Activated T-helper 2 cell treated with anti-CD3 and anti-CD28 coated beads, Interferon-gamma antibody, Interleukin-2, Interleukin-4, amounts not matched to agents 10 μg/mL and 5 μg/mL and 100 μg/mL, durations not matched to agents 14 hours and 24 hours and 36 hours (primary cell): ENCODE data around the gene SECISBP2. TPM values are rescaled to one million over a fixed set of nuclear protein-coding genes. Genes with fewer than 3 reads are reported as not detected.

ENCODE experiments used
- DNase-seq: peaks from one replicate; pipeline ENCODE4 v3.0.0; 2021; ENCODE audit warnings: low spot score
- H3K27ac Mint-ChIP-seq: one replicate; pipeline ENCODE4 v1.8.0; 2021; ENCODE audit warnings: mixed read lengths
- H3K27me3 Mint-ChIP-seq: one replicate; pipeline ENCODE4 v1.8.0; 2021; ENCODE audit warnings: low read depth, mixed read lengths
- H3K36me3 Mint-ChIP-seq: one replicate; pipeline ENCODE4 v1.8.0; 2021; ENCODE audit warnings: low read depth, mixed read lengths
- H3K4me1 Mint-ChIP-seq: one replicate; pipeline ENCODE4 v1.8.0; 2021; ENCODE audit warnings: low read depth, mixed read lengths
- H3K4me3 Mint-ChIP-seq: one replicate; pipeline ENCODE4 v1.8.0; 2021; ENCODE audit warnings: low read depth, mild to moderate bottlenecking, moderate library complexity, mixed read lengths
- H3K9me3 Mint-ChIP-seq: one replicate; pipeline ENCODE4 v1.8.0; 2021; ENCODE audit warnings: mixed read lengths
- intact Hi-C: fragments of 100-400 bp; cut with micrococcal nuclease; formaldehyde crosslinking; loops from one replicate; pipeline ENCODE4 v1.15.1; 2023
- total RNA-seq: library from RNA; stranded (reverse); gene quantifications from 2 replicates; pipeline ENCODE4 v1.2.3, GENCODE V29; 2022

SECISBP2 gene
- total RNA-seq, 1 donor from 2014 or later, result 51.3 TPM

- H3K4me1 Mint-ChIP-seq, result peaks cover 7% of the 10 kb centered on the region
- H3K36me3 Mint-ChIP-seq, result peaks cover 93% of the 10 kb centered on the region
- no peak for DNase-seq
- no peaks in the 10 kb centered on the region for H3K27me3 Mint-ChIP-seq
- no peaks in the 10 kb centered on the region for H3K9me3 Mint-ChIP-seq
- H3K4me3 Mint-ChIP-seq, result no peak overlapping the region
- intact Hi-C loops, result no loop called here
- peak overlapping the region; percentile 38 for H3K27ac Mint-ChIP-seq
These were observed 79.2 kb downstream of the SECISBP2 start for GRCh38 chr9:89397471-89397870.

GRCh38 chr9:89398621-89399020, 80.3 kb downstream of the SECISBP2 start:
- peaks cover 93% of the 10 kb centered on the region for H3K36me3 Mint-ChIP-seq
- H3K27me3 Mint-ChIP-seq, result no peaks in the 10 kb centered on the region

GRCh38 chr9:89400403-89401116, 82.3 kb downstream of the SECISBP2 start:
- Mint-ChIP-seq H3K4me1 (peaks cover 9% of the 10 kb centered on the region), H3K9me3 (no peaks in the 10 kb centered on the region), H3K27ac (peak overlapping the region; percentile 58), H3K4me3 (no peak overlapping the region), H3K27me3 (no peaks in the 10 kb centered on the region), H3K36me3 (peaks cover 97% of the 10 kb centered on the region)
- intact Hi-C loops, result no loop called here
- DNase-seq, result no peak

More at GRCh38 chr9:89398621-89399020, 80.3 kb downstream of the SECISBP2 start:
- H3K9me3 Mint-ChIP-seq, result no peaks in the 10 kb centered on the region
- no peak overlapping the region for H3K4me3 Mint-ChIP-seq
- peaks cover 7% of the 10 kb centered on the region for H3K4me1 Mint-ChIP-seq
- DNase-seq, result no peak
- no peak overlapping the region for H3K27ac Mint-ChIP-seq
- intact Hi-C loops, result no loop called here

- intact Hi-C loops, result no loop called here
- Mint-ChIP-seq H3K27ac (no peak overlapping the region), H3K4me3 (no peak overlapping the region), H3K27me3 (no peaks in the 10 kb centered on the region), H3K4me1 (peaks cover 25% of the 10 kb centered on the region), H3K36me3 (peaks cover 98% of the 10 kb centered on the region), H3K9me3 (peaks cover 4% of the 10 kb centered on the region)
- no peak for DNase-seq
These were observed 84.6 kb downstream of the SECISBP2 start for GRCh38 chr9:89402695-89403427.

- Mint-ChIP-seq H3K4me3 (no peak overlapping the region), H3K36me3 (peaks cover 97% of the 10 kb centered on the region), H3K9me3 (peaks cover 4% of the 10 kb centered on the region), H3K27ac (peak overlapping the region; percentile 58), H3K27me3 (no peaks in the 10 kb centered on the region), H3K4me1 (peaks cover 36% of the 10 kb centered on the region)
- DNase-seq, result no peak
- intact Hi-C loops, result no loop called here
These were observed 85.8 kb downstream of the SECISBP2 start for GRCh38 chr9:89404074-89404473.

GRCh38 chr9:89405826-89406225, 87.5 kb downstream of the SECISBP2 start:
- intact Hi-C loops, result no loop called here
- Mint-ChIP-seq H3K36me3 (peaks cover 99% of the 10 kb centered on the region), H3K4me1 (peaks cover 51% of the 10 kb centered on the region)

GRCh38 chr9:89407070-89407469, 88.8 kb downstream of the SECISBP2 start:
- Mint-ChIP-seq H3K27me3 (no peaks in the 10 kb centered on the region), H3K4me3 (no peak overlapping the region), H3K27ac (peak overlapping the region; percentile 36), H3K4me1 (peaks cover 59% of the 10 kb centered on the region), H3K36me3 (peaks cover 99% of the 10 kb centered on the region), H3K9me3 (peaks cover 4% of the 10 kb centered on the region)
- intact Hi-C loops, result no loop called here
- no peak for DNase-seq

More at GRCh38 chr9:89405826-89406225, 87.5 kb downstream of the SECISBP2 start:
- peak overlapping the region; percentile 36 for H3K27ac Mint-ChIP-seq
- H3K27me3 Mint-ChIP-seq, result no peaks in the 10 kb centered on the region
- no peak for DNase-seq
- H3K9me3 Mint-ChIP-seq, result peaks cover 4% of the 10 kb centered on the region
- H3K4me3 Mint-ChIP-seq, result no peak overlapping the region

- H3K4me1 Mint-ChIP-seq, result peaks cover 73% of the 10 kb centered on the region
- intact Hi-C loops, result no loop called here
- DNase-seq, result peak; percentile 62
These were observed 90.4 kb downstream of the SECISBP2 start for GRCh38 chr9:89408628-89409101.

More at GRCh38 chr9:89408628-89409101, 90.4 kb downstream of the SECISBP2 start:
- Mint-ChIP-seq H3K4me3 (peak overlapping the region; percentile 66), H3K27ac (peak overlapping the region; percentile 95), H3K9me3 (peaks cover 4% of the 10 kb centered on the region), H3K36me3 (peaks cover 99% of the 10 kb centered on the region), H3K27me3 (no peaks in the 10 kb centered on the region)

Other genes with a start within 250 kb of the SECISBP2 start
- gene SHC3, start 139.7 kb upstream of the SECISBP2 start, total RNA-seq, result not detected in 2 replicates
- gene CKS2, start 7.3 kb upstream of the SECISBP2 start, total RNA-seq, result 172 and 177 TPM in 2 replicates
- gene SEMA4D, start 179.6 kb downstream of the SECISBP2 start, total RNA-seq, result 317 and 330 TPM in 2 replicates